ENCODE measurements around the gene BRSK2.

- TF ChIP-seq POLR2A (IDR thresholded peaks at IDR 0.05; ENCODE audit: low read depth, low read length) (no peak), CTCF (conservative IDR thresholded peaks at IDR 0.05; ENCODE audit: low read depth, low read length) (no peak), NFE2L2 (IDR thresholded peaks at IDR 0.05; ENCODE audit: low read depth, low read length) (no peak), SMC3 (IDR thresholded peaks at IDR 0.05; ENCODE audit: low read depth, low read length) (no peak), ELK1 (IDR thresholded peaks at IDR 0.05; ENCODE audit: borderline replicate concordance, low read depth, low read length) (no peak), RAD21 (IDR thresholded peaks at IDR 0.05; ENCODE audit: low read length) (no peak), CEBPB (IDR thresholded peaks at IDR 0.05; ENCODE audit: low read depth, low read length) (no peak)
Observed at GRCh38 chr11:1394936-1395772, 5.4 kb downstream of the BRSK2 start.

All from IMR-90 (cell line).